ENCODE results near the gene CHI3L2. TPM values are rescaled to one million over a fixed set of nuclear protein-coding genes. Genes with fewer than 3 reads are reported as not detected.

CHI3L2 gene
- total and polyA plus RNA-seq, 4 donors: 30.1 to 298 (median 141) TPM

- Histone ChIP-seq H3K4me3 (no peak overlapping the region), H3K36me3 (ENCODE audit: control insufficient read depth in 4 of 4, insufficient read depth in 4 of 4, low read length in 4 of 4) (no peaks in the 10 kb centered on the region), H3K9ac (ENCODE audit: insufficient read depth in 1 of 2, low read length in 2 of 2) (no peak overlapping the region), H3K9me3 (ENCODE audit: control insufficient read depth in 4 of 4, insufficient read depth in 3 of 4, low read length in 3 of 4) (no peaks in the 10 kb centered on the region), H3K4me1 (ENCODE audit: control insufficient read depth in 5 of 5, insufficient read depth in 5 of 5, low read length in 5 of 5) (peaks cover 0 to 4% (median 0%) of the 10 kb centered on the region in 5 donors), H3K27ac (ENCODE audit: low read depth in 1 of 2, low read length in 1 of 2) (no peak overlapping the region), H3K27me3 (ENCODE audit: control insufficient read depth in 3 of 3, insufficient read depth in 3 of 3, low read length in 2 of 3) (no peaks in the 10 kb centered on the region)
- TF ChIP-seq, protein P1, sequence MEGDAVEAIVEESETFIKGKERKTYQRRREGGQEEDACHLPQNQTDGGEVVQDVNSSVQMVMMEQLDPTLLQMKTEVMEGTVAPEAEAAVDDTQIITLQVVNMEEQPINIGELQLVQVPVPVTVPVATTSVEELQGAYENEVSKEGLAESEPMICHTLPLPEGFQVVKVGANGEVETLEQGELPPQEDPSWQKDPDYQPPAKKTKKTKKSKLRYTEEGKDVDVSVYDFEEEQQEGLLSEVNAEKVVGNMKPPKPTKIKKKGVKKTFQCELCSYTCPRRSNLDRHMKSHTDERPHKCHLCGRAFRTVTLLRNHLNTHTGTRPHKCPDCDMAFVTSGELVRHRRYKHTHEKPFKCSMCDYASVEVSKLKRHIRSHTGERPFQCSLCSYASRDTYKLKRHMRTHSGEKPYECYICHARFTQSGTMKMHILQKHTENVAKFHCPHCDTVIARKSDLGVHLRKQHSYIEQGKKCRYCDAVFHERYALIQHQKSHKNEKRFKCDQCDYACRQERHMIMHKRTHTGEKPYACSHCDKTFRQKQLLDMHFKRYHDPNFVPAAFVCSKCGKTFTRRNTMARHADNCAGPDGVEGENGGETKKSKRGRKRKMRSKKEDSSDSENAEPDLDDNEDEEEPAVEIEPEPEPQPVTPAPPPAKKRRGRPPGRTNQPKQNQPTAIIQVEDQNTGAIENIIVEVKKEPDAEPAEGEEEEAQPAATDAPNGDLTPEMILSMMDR (IDR thresholded peaks at IDR 0.05; ENCODE audit: control extremely low read depth, extremely low read depth): no peak
- no peak for ATAC-seq (ENCODE audit: insufficient read depth, low FRiP score)
- no peak for DNase-seq
Observed at GRCh38 chr1:111283838-111284237, 56.3 kb downstream of the CHI3L2 start.

DNA sequence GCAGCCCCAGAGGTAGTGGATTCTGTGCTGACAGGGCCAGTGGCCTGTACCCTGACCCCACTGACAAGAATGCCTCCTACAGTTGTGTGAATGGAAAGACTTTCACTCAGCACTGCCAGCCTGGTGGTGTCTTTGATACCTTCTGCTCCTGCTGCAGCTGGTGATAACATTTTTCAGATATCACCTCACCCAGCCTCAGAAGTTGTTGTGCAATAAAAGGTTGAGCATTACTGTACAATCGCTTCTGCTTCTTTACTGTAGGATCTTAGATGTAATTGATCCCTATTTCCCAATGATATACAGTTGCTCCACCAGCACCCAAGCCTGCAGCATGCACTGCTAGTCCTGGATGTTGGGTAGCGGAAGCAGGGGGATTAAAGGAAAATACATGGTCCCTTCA, 58.4 kb downstream of the CHI3L2 start:
- no peak overlapping the region for H3K4me3 ChIP-seq
- H3K9ac ChIP-seq (ENCODE audit: insufficient read depth in 1 of 2, low read length in 2 of 2): no peak overlapping the region
- no peak for ATAC-seq (ENCODE audit: insufficient read depth, low FRiP score)
- no peaks in the 10 kb centered on the region for H3K27me3 ChIP-seq (ENCODE audit: control insufficient read depth in 3 of 3, insufficient read depth in 3 of 3, low read length in 2 of 3)
- peaks cover 0 to 4% (median 0%) of the 10 kb centered on the region in 5 donors for H3K4me1 ChIP-seq (ENCODE audit: control insufficient read depth in 5 of 5, insufficient read depth in 5 of 5, low read length in 5 of 5)
- no peak for DNase-seq
- H3K27ac ChIP-seq (ENCODE audit: low read depth in 1 of 2, low read length in 1 of 2): no peak overlapping the region
- H3K9me3 ChIP-seq (ENCODE audit: control insufficient read depth in 4 of 4, insufficient read depth in 3 of 4, low read length in 3 of 4): no peaks in the 10 kb centered on the region
- WGBS, 2 donors: 68 to 79% methylated on average over 2 of the region's 2 CpGs
- TF ChIP-seq, protein P1 (IDR thresholded peaks at IDR 0.05; ENCODE audit: control extremely low read depth, extremely low read depth): no peak
- no peaks in the 10 kb centered on the region for H3K36me3 ChIP-seq (ENCODE audit: control insufficient read depth in 4 of 4, insufficient read depth in 4 of 4, low read length in 4 of 4)

DNA sequence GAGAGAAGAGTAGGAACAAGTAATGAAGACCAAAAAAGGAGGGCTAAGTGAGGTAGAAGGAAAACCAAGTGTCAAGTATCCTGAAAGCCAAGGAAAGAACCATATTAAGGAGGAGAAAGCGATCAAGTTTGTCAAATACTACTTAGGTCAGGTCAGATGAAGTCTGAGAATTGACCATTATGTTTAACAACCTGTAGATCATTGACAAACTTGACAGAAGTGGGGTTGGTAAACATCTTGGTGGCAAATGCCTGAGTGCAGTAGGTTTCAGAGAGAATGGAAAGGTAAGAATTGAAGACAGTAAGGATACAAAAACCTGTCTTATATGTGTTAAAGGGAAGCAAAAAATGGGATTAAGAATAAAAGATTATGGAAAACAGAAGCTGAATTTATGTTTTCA, 59.4 kb downstream of the CHI3L2 start:
- no peak for ATAC-seq (ENCODE audit: insufficient read depth, low FRiP score)
- WGBS, 2 donors: 0 to 33% methylated on average over 1 of the region's 1 CpG
- Histone ChIP-seq H3K9ac (ENCODE audit: insufficient read depth in 1 of 2, low read length in 2 of 2) (no peak overlapping the region), H3K36me3 (ENCODE audit: control insufficient read depth in 4 of 4, insufficient read depth in 4 of 4, low read length in 4 of 4) (no peaks in the 10 kb centered on the region), H3K27me3 (ENCODE audit: control insufficient read depth in 3 of 3, insufficient read depth in 3 of 3, low read length in 2 of 3) (no peaks in the 10 kb centered on the region), H3K4me3 (no peak overlapping the region), H3K9me3 (ENCODE audit: control insufficient read depth in 4 of 4, insufficient read depth in 3 of 4, low read length in 3 of 4) (no peaks in the 10 kb centered on the region), H3K27ac (ENCODE audit: low read depth in 1 of 2, low read length in 1 of 2) (no peak overlapping the region), H3K4me1 (ENCODE audit: control insufficient read depth in 5 of 5, insufficient read depth in 5 of 5, low read length in 5 of 5) (peaks cover 0 to 2% (median 0%) of the 10 kb centered on the region in 5 donors)
- TF ChIP-seq, protein P1 (IDR thresholded peaks at IDR 0.05; ENCODE audit: control extremely low read depth, extremely low read depth): no peak
- DNase-seq: peak in 1 of 3 donors; percentile 28

GRCh38 chr1:111289371-111289770, 61.9 kb downstream of the CHI3L2 start:
- 52 to 61% methylated on average over 5 of the region's 5 CpGs for WGBS, 2 donors
- no peak overlapping the region for H3K27ac ChIP-seq (ENCODE audit: low read depth in 1 of 2, low read length in 1 of 2)
- H3K27me3 ChIP-seq (ENCODE audit: control insufficient read depth in 3 of 3, insufficient read depth in 3 of 3, low read length in 2 of 3): no peaks in the 10 kb centered on the region
- no peak overlapping the region for H3K4me3 ChIP-seq
- no peak overlapping the region for H3K9ac ChIP-seq (ENCODE audit: insufficient read depth in 1 of 2, low read length in 2 of 2)
- no peaks in the 10 kb centered on the region for H3K36me3 ChIP-seq (ENCODE audit: control insufficient read depth in 4 of 4, insufficient read depth in 4 of 4, low read length in 4 of 4)
- H3K9me3 ChIP-seq (ENCODE audit: control insufficient read depth in 4 of 4, insufficient read depth in 3 of 4, low read length in 3 of 4): no peaks in the 10 kb centered on the region
- DNase-seq: no peak
- TF ChIP-seq, protein P1 (IDR thresholded peaks at IDR 0.05; ENCODE audit: control extremely low read depth, extremely low read depth): no peak
- H3K4me1 ChIP-seq (ENCODE audit: control insufficient read depth in 5 of 5, insufficient read depth in 5 of 5, low read length in 5 of 5): peaks cover 0 to 2% (median 0%) of the 10 kb centered on the region in 5 donors
- ATAC-seq (ENCODE audit: insufficient read depth, low FRiP score): no peak
